MM.1S (cell line): ENCODE data around the gene AP3D1.
"Not testable (repeated sequence)": the region's sequence is repeated elsewhere in the genome, so short reads cannot be mapped to it uniquely, and the experiment has no call there.

Source experiments
- DNase-seq: peaks from one replicate; pipeline ENCODE4 v3.0.0-alpha.2; 2015
- H2AFZ ChIP-seq: fragments of 300-600 bp; sonication (generic); 2 replicates; pipeline ENCODE4 v1.6.0; 2016; ENCODE audit warnings: antibody characterized with exemption, low read length
- H3F3A ChIP-seq: fragments of 300-600 bp; sonication (generic); 2 replicates; pipeline ENCODE4 v1.6.1; 2016; ENCODE audit warnings: mild to moderate bottlenecking, antibody characterized with exemption, low read length, moderate library complexity, mixed read lengths; ENCODE audit not compliant: insufficient read depth
- H3K27ac ChIP-seq: fragments of 300-600 bp; sonication (generic); 2 replicates; pipeline ENCODE4 v1.5.1; 2016; ENCODE audit warnings: mild to moderate bottlenecking, low read length
- H3K27me3 ChIP-seq: fragments of 300-600 bp; sonication (generic); replicated peaks from 2 replicates; pipeline ENCODE4 v1.6.0; 2016; ENCODE audit warnings: low read length; ENCODE audit not compliant: insufficient read depth
- H3K36me3 ChIP-seq: fragments of 300-600 bp; sonication (generic); replicated peaks from 2 replicates; pipeline ENCODE4 v1.6.1; 2016; ENCODE audit warnings: mild to moderate bottlenecking, low read length, mixed read lengths; ENCODE audit not compliant: insufficient read depth
- H3K4me1 ChIP-seq: fragments of 300-600 bp; sonication (generic); 2 replicates; pipeline ENCODE4 v1.6.1; 2016; ENCODE audit warnings: low read length, mixed read lengths
- H3K4me2 ChIP-seq: fragments of 300-600 bp; sonication (generic); 2 replicates; pipeline ENCODE4 v1.6.0; 2016; ENCODE audit warnings: low read depth, low read length
- H3K4me3 ChIP-seq: fragments of 300-600 bp; sonication (generic); 2 replicates; pipeline ENCODE4 v1.5.1; 2016; ENCODE audit warnings: low read length, mixed read lengths
- H3K79me2 ChIP-seq: fragments of 300-600 bp; sonication (generic); 2 replicates; pipeline ENCODE4 v1.6.1; 2016; ENCODE audit warnings: mixed run types, low read length, mixed read lengths
- H3K9ac ChIP-seq: fragments of 300-600 bp; sonication (generic); 2 replicates; pipeline ENCODE4 v1.6.1; 2016; ENCODE audit warnings: low read length, mixed read lengths
- H3K9me2 ChIP-seq: fragments of 300-600 bp; sonication (generic); replicated peaks from 2 replicates; pipeline ENCODE4 v1.6.1; 2016; ENCODE audit warnings: mild to moderate bottlenecking, low read length, mixed read lengths; ENCODE audit not compliant: insufficient read depth
- H3K9me3 ChIP-seq: fragments of 300-600 bp; sonication (generic); replicated peaks from 2 replicates; pipeline ENCODE4 v1.6.1; 2016; ENCODE audit warnings: mild to moderate bottlenecking, low read length, mixed read lengths; ENCODE audit not compliant: insufficient read depth
- H4K20me1 ChIP-seq: fragments of 300-600 bp; sonication (generic); 2 replicates; pipeline ENCODE4 v1.6.1; 2016; ENCODE audit warnings: mild to moderate bottlenecking, low read length, moderate library complexity, mixed read lengths; ENCODE audit not compliant: insufficient read depth
- CTCF ChIP-seq: fragments of 300-600 bp; sonication (generic); IDR thresholded peaks from 2 replicates; pipeline ENCODE4 v1.5.1; 2016; ENCODE audit warnings: antibody characterized with exemption, low read length, mixed read lengths
- EZH2 ChIP-seq: fragments of 300-600 bp; sonication (generic); optimal IDR thresholded peaks from 2 replicates; pipeline ENCODE3; 2017; ENCODE audit warnings: low read depth, mild to moderate bottlenecking, antibody characterized with exemption, low read length, mixed read lengths
- EZH2phosphoT487 ChIP-seq: fragments of 300-600 bp; sonication (generic); IDR thresholded peaks from 2 replicates; pipeline ENCODE4 v1.6.1; 2018; ENCODE audit warnings: antibody characterized with exemption, low read length

AP3D1 gene

DNA sequence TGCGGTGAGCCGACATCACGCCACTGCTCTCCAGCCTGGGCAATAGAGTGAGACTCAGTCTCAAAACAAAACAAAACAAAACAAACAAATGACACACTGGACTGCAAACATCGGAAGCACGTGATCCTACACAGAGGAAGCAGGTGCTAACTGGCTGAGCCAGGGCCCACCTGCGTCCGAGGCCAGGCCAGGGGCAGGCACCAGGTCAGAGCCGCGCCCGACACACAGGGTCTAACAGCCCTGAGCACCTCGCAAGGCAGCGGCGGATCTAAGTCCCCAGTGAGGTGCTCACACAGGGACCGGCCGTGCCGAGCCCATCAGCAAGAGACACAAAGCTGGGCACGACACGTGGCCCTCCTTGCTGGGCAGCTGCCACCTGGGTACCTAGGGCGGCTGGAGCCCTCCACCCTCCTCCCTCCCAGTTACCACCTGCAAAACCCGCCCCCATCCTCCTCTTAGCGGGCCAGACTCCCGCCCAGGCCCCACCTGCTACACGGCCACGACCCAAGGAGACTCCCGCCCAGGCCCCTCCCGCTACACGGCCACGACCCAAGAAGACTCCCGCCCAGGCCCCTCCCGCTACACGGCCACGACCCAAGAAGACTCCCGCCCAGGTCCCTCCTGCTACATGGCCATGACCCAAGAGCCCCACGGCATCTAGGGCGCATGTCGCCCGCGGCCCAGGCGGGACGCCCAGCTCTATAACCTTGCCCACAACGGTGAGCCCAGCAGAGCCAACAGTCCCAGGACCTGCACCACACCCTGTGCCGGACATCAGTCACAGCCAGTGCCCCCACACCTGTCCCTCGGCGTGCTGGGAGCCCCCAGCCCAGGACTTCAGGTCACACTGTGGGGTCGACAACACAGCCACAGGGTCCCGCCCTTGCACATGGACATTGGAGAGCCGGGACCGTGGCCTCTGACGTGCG lies 15.6 kb downstream of the AP3D1 start:
- Histone ChIP-seq H3F3A (no peaks in the 10 kb centered on the region), H2AFZ (no peak overlapping the region), H3K79me2 (peaks cover 81% of the 10 kb centered on the region), H3K9ac (no peak overlapping the region), H3K4me3 (no peak overlapping the region), H3K4me1 (no peaks in the 10 kb centered on the region), H3K9me3 (no peaks in the 10 kb centered on the region), H3K36me3 (peaks cover 5% of the 10 kb centered on the region), H3K27ac (no peak overlapping the region), H3K27me3 (no peaks in the 10 kb centered on the region), H3K9me2 (no peaks in the 10 kb centered on the region), H3K4me2 (no peak overlapping the region), H4K20me1 (0 out of 2 replicates have a peak, but pooled peaks cover 3% of the 10 kb centered on the region)
- TF ChIP-seq EZH2phosphoT487 = no peak
- TF ChIP-seq EZH2 = no peak
- no peak for TF ChIP-seq CTCF
- DNase-seq = no peak

- H3K9ac ChIP-seq = no peak overlapping the region
- H3K4me2 ChIP-seq = no peak overlapping the region
- no peaks in the 10 kb centered on the region for H3K9me3 ChIP-seq
- H3K9me2 ChIP-seq = no peaks in the 10 kb centered on the region
- no peaks in the 10 kb centered on the region for H3K4me1 ChIP-seq
- H3K4me3 ChIP-seq = no peak overlapping the region
- H2AFZ ChIP-seq = no peak overlapping the region
- DNase-seq = no peak
- H3K36me3 ChIP-seq = peaks cover 9% of the 10 kb centered on the region; the same call in 1 of the 2 replicates
- no peaks in the 10 kb centered on the region for H3K27me3 ChIP-seq
- no peak for TF ChIP-seq EZH2phosphoT487
- no peak for TF ChIP-seq EZH2
- no peak for TF ChIP-seq CTCF
- H4K20me1 ChIP-seq = 0 out of 2 replicates have a peak, but pooled peaks cover 3% of the 10 kb centered on the region
- no peak overlapping the region for H3K27ac ChIP-seq
- H3K79me2 ChIP-seq = peaks cover 75% of the 10 kb centered on the region
- H3F3A ChIP-seq = no peaks in the 10 kb centered on the region
Observed at GRCh38 chr19:2132731-2133490, 18.5 kb downstream of the AP3D1 start.

DNA sequence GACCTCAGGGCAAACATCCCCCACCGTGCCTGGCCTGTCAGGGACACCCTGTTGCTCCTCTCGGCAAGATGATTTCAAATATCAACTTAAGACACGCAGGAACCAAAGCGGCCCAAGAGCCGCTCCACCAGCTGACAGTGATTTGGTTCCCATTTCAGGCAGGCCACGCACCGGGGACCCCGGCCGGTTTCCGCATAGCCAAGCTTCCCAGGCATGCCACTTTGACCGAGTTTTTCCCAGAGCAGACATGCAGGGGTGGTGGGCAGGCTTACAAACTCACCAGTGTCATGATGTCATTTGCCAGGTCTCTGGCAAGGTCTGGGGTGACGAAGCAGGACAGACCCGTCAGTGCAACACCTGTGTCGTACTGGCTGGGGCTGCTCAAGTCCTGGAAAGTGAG lies 19.2 kb downstream of the AP3D1 start:
- H3K4me3 ChIP-seq = no peak overlapping the region
- H3K27ac ChIP-seq = no peak overlapping the region
- TF ChIP-seq EZH2 (no peak), EZH2phosphoT487 (no peak), CTCF (no peak)
- no peaks in the 10 kb centered on the region for H3K27me3 ChIP-seq
- peaks cover 72% of the 10 kb centered on the region for H3K79me2 ChIP-seq
- no peaks in the 10 kb centered on the region for H3F3A ChIP-seq
- no peak overlapping the region for H3K9ac ChIP-seq
- peaks cover 9% of the 10 kb centered on the region; the same call in 1 of the 2 replicates for H3K36me3 ChIP-seq
- no peaks in the 10 kb centered on the region for H3K4me1 ChIP-seq
- H3K9me2 ChIP-seq = no peaks in the 10 kb centered on the region
- no peaks in the 10 kb centered on the region for H3K9me3 ChIP-seq
- H4K20me1 ChIP-seq = 0 out of 2 replicates have a peak, but pooled peaks cover 3% of the 10 kb centered on the region
- no peak for DNase-seq
- no peak overlapping the region for H2AFZ ChIP-seq
- H3K4me2 ChIP-seq = no peak overlapping the region

GRCh38 chr19:2131012-2131975 lies 20.1 kb downstream of the AP3D1 start:
- not testable (repeated sequence) for H3K9ac ChIP-seq, H3K27ac ChIP-seq, H3K27me3 ChIP-seq

More at GRCh38 chr19:2131012-2131975, 20.1 kb downstream of the AP3D1 start:
- H3K36me3 ChIP-seq, H4K20me1 ChIP-seq, H3K4me3 ChIP-seq, DNase-seq, H2AFZ ChIP-seq, H3K9me2 ChIP-seq, H3K9me3 ChIP-seq, H3K4me1 ChIP-seq, H3K4me2 ChIP-seq, H3F3A ChIP-seq: not testable (repeated sequence)
- H3K79me2 ChIP-seq = peaks cover 63% of the 10 kb centered on the region
